B cell (primary cell): Measurements from ENCODE around the gene TIMM50.

Experiments
- CTCF ChIP-seq: fragments of 200-600 bp; IDR thresholded peaks from one replicate; pipeline ENCODE4 v1.8.0; 2022; ENCODE audit warnings: antibody characterized with exemption, mild to moderate bottlenecking
- EZH2 ChIP-seq: IDR thresholded peaks from 2 replicates; pipeline ENCODE4 v1.6.1; 2012; ENCODE audit warnings: borderline replicate concordance, low read depth, mild to moderate bottlenecking, moderate library complexity, low read length; ENCODE audit not compliant: insufficient read depth, poor library complexity, severe bottlenecking

- TF ChIP-seq CTCF (no peak), EZH2 (no peak)
These were observed 11.6 kb upstream of the TIMM50 start for GRCh38 chr19:39469036-39469435.
